Activated CD4-positive, alpha-beta T cell treated with anti-CD3 and anti-CD28 coated beads, Interleukin-10, Interleukin-2, amounts not matched to agents 100 ng/mL and 50 ng/mL, durations not matched to agents 16 hours and 8 hours (primary cell): Measurements from ENCODE around the gene NXN.
"Not testable (repeated sequence)": the region's sequence is repeated elsewhere in the genome, so short reads cannot be mapped to it uniquely, and the experiment has no call there.

Experiments used
- DNase-seq: peaks from one replicate; pipeline ENCODE4 v3.0.0-alpha.2; 2020

NXN gene

GRCh38 chr17:814371-814770, 165.2 kb downstream of the NXN start:
- no peak for DNase-seq

- no peak for DNase-seq
Measured at GRCh38 chr17:812638-813204, 166.9 kb downstream of the NXN start.

- no peak for DNase-seq
Measured at GRCh38 chr17:811051-811784, 168.4 kb downstream of the NXN start.

- no peak for DNase-seq
Measured at GRCh38 chr17:807523-808294, 171.9 kb downstream of the NXN start.

- no peak for DNase-seq
Measured at GRCh38 chr17:806781-807522, 172.6 kb downstream of the NXN start.

GRCh38 chr17:806346-806745, 173.2 kb downstream of the NXN start:
- no peak for DNase-seq

GRCh38 chr17:805886-806285, 173.7 kb downstream of the NXN start:
- DNase-seq = not testable (repeated sequence)

- DNase-seq = no peak
Measured at GRCh38 chr17:804541-805435, 174.8 kb downstream of the NXN start.

- DNase-seq = no peak
Measured at GRCh38 chr17:802901-803881, 176.4 kb downstream of the NXN start.

GRCh38 chr17:802481-802880, 177.1 kb downstream of the NXN start:
- DNase-seq = no peak

- no peak for DNase-seq
Measured at GRCh38 chr17:801660-802059, 177.9 kb downstream of the NXN start.

GRCh38 chr17:800446-801242, 178.9 kb downstream of the NXN start:
- no peak for DNase-seq

- DNase-seq = no peak
Measured at GRCh38 chr17:799261-799660, 180.3 kb downstream of the NXN start.

- no peak for DNase-seq
Measured at GRCh38 chr17:798246-798645, 181.3 kb downstream of the NXN start.

GRCh38 chr17:797236-797840, 182.2 kb downstream of the NXN start:
- DNase-seq = no peak

GRCh38 chr17:796609-797008, 183.0 kb downstream of the NXN start:
- DNase-seq = no peak

- no peak for DNase-seq
Measured at GRCh38 chr17:795721-796120, 183.9 kb downstream of the NXN start.

GRCh38 chr17:795276-795675, 184.3 kb downstream of the NXN start:
- no peak for DNase-seq

GRCh38 chr17:794876-795275, 184.7 kb downstream of the NXN start:
- DNase-seq = peak; percentile 50

GRCh38 chr17:792277-792676, 187.3 kb downstream of the NXN start:
- no peak for DNase-seq
